Right kidney (tissue), 1 donor: ENCODE results near the gene GNB1L.
"Not testable (repeated sequence)": the region's sequence is repeated elsewhere in the genome, so short reads cannot be mapped to it uniquely, and the experiment has no call there.

Source experiments
- DNase-seq: peaks from one replicate; pipeline ENCODE4 v3.0.0-alpha.2; 2016

GNB1L gene

GRCh38 chr22:19779011-19779421, 75.7 kb downstream of the GNB1L start:
- DNase-seq = no peak

- not testable (repeated sequence) for DNase-seq
These were observed 77.5 kb downstream of the GNB1L start for GRCh38 chr22:19777192-19777591.

GRCh38 chr22:19776433-19777031, 78.1 kb downstream of the GNB1L start:
- DNase-seq = no peak

GRCh38 chr22:19775496-19776325, 79.0 kb downstream of the GNB1L start:
- no peak for DNase-seq

GRCh38 chr22:19774628-19775027, 80.0 kb downstream of the GNB1L start:
- DNase-seq = no peak

GRCh38 chr22:19773470-19774040, 81.1 kb downstream of the GNB1L start:
- DNase-seq = no peak

- DNase-seq = no peak
These were observed 81.8 kb downstream of the GNB1L start for GRCh38 chr22:19772673-19773469.

GRCh38 chr22:19772422-19772672, 82.3 kb downstream of the GNB1L start:
- DNase-seq = no peak

- no peak for DNase-seq
These were observed 84.1 kb downstream of the GNB1L start for GRCh38 chr22:19770349-19771220.

- DNase-seq = no peak
These were observed 85.3 kb downstream of the GNB1L start for GRCh38 chr22:19769393-19769715.

GRCh38 chr22:19767427-19768341, 87.0 kb downstream of the GNB1L start:
- no peak for DNase-seq

GRCh38 chr22:19766511-19767426, 87.9 kb downstream of the GNB1L start:
- DNase-seq = no peak

- DNase-seq = no peak
These were observed 88.5 kb downstream of the GNB1L start for GRCh38 chr22:19766240-19766510.

GRCh38 chr22:19765477-19766239, 89.0 kb downstream of the GNB1L start:
- DNase-seq = no peak

- no peak for DNase-seq
These were observed 89.8 kb downstream of the GNB1L start for GRCh38 chr22:19764636-19765476.

GRCh38 chr22:19764299-19764593, 90.4 kb downstream of the GNB1L start:
- DNase-seq = no peak

GRCh38 chr22:19763458-19764298, 91.0 kb downstream of the GNB1L start:
- DNase-seq = no peak
